ENCODE measurements around the gene ADH7. TPM values are rescaled to one million over a fixed set of nuclear protein-coding genes. Genes with fewer than 3 reads are reported as not detected.

Gene ADH7
- total RNA-seq = not detected

DNA sequence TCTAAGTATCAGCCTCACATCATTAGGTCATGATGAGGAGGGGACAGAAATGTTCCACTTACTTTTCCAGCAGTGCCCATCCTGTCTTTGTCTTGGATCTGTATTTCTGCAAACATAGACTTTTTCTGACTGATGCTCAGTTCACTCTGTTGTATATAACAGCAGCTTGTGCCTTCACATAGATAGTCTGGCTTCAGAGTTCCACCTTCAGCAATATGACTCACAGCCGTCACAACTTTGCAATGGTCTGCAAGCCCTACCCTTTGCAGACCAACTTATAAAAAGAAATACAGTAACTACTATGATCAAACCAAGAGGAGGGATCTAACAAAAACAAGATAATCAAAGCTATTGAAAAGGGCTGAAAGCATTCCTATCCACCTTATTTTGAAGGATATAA is at the start of gene ADH7:
Gene ADH7 (minus strand): TSS at position 189 of the 400 bp plus-strand sequence. CDS start 109 bp downstream, at position 80.
- H3K4me3 ChIP-seq = no peak within 1 kb of the TSS
- no peak for TF ChIP-seq CTCF (IDR thresholded peaks at IDR 0.05)
- DNase-seq = no peak
- no peak within 1 kb of the TSS for H3K27ac ChIP-seq
- no peaks in the 10 kb centered on the region for H3K4me1 ChIP-seq
- no peaks in the 10 kb centered on the region for H3K36me3 ChIP-seq
- H3K9me3 ChIP-seq = no peaks in the 10 kb centered on the region
- intact Hi-C loops (cut with DNase I) = no loop called here
- H3K9ac ChIP-seq (ENCODE audit: low read depth in 2 of 2, low read length in 2 of 2) = no peak within 1 kb of the TSS
- H3K27me3 ChIP-seq = no peaks in the 10 kb centered on the region

DNA sequence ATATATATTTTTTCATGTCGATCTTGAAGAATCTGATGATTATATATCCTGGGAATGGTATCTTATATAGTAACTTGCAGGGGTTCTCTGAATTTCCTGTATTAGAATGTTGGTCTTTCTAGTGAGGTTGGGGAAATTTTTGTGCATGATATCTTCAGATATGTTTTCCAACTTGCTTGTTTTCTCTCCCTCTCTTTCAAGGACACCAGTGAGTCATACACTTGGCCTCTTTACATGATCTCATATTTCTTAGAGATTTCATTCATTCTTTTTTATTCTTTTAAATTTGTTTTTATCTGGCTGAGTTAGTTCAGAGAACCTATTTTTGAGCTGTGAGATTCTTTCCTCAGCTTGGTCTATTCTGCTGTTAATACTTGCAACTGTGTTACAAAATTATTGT is 48.5 kb upstream of the ADH7 start:
- no peak for DNase-seq
- intact Hi-C loops (cut with DNase I) = no loop called here

DNA sequence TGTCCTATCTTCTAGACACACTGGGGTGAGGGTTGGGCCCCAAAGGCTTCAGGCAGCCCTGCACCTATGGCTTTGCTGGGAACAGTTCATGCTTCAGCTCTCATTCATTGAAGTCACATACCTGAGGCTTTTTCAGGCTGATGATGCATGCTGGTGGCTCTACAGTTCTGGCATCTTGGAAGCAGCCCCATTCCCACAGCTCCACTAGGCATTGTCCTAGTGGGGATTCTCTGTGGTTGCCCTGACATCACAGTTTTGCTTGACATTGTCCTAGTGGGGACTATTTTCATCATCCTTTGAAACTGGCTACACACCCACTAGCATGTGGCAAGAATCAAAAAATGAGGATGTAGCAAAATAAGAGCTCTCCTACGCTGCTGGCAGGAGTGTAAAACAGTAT is 38.0 kb upstream of the ADH7 start:
- Histone ChIP-seq H3K4me3 (no peak overlapping the region), H3K27ac (no peak overlapping the region), H3K9ac (ENCODE audit: low read depth in 2 of 2, low read length in 2 of 2) (no peak overlapping the region), H3K36me3 (no peaks in the 10 kb centered on the region), H3K9me3 (no peaks in the 10 kb centered on the region), H3K27me3 (no peaks in the 10 kb centered on the region), H3K4me1 (no peaks in the 10 kb centered on the region)
- intact Hi-C loops (cut with DNase I) = no loop called here
- TF ChIP-seq CTCF (IDR thresholded peaks at IDR 0.05) = no peak
- no peak for DNase-seq

More for the DNA sequence above, 48.5 kb upstream of the ADH7 start:
- Histone ChIP-seq H3K27ac (no peak overlapping the region), H3K27me3 (no peaks in the 10 kb centered on the region), H3K4me1 (no peaks in the 10 kb centered on the region), H3K36me3 (no peaks in the 10 kb centered on the region), H3K9me3 (no peaks in the 10 kb centered on the region), H3K9ac (ENCODE audit: low read depth in 2 of 2, low read length in 2 of 2) (no peak overlapping the region), H3K4me3 (no peak overlapping the region)
- no peak for TF ChIP-seq CTCF (IDR thresholded peaks at IDR 0.05)

- no peak for DNase-seq
- Histone ChIP-seq H3K9ac (ENCODE audit: low read depth in 2 of 2, low read length in 2 of 2) (no peak overlapping the region), H3K36me3 (no peaks in the 10 kb centered on the region), H3K27ac (no peak overlapping the region), H3K9me3 (no peaks in the 10 kb centered on the region), H3K4me3 (no peak overlapping the region), H3K27me3 (no peaks in the 10 kb centered on the region), H3K4me1 (no peaks in the 10 kb centered on the region)
- TF ChIP-seq CTCF (IDR thresholded peaks at IDR 0.05) = no peak
- intact Hi-C loops (cut with DNase I) = no loop called here
Observed at GRCh38 chr4:99471896-99472295, 36.8 kb upstream of the ADH7 start.

GRCh38 chr4:99471349-99471748 is 36.2 kb upstream of the ADH7 start:
- no peaks in the 10 kb centered on the region for H3K4me1 ChIP-seq
- no peaks in the 10 kb centered on the region for H3K36me3 ChIP-seq
- no peak overlapping the region for H3K9ac ChIP-seq (ENCODE audit: low read depth in 2 of 2, low read length in 2 of 2)
- no peaks in the 10 kb centered on the region for H3K27me3 ChIP-seq
- H3K27ac ChIP-seq = no peak overlapping the region
- intact Hi-C loops (cut with DNase I) = no loop called here
- H3K9me3 ChIP-seq = no peaks in the 10 kb centered on the region
- TF ChIP-seq CTCF (IDR thresholded peaks at IDR 0.05) = no peak
- H3K4me3 ChIP-seq = no peak overlapping the region
- DNase-seq = no peak

DNA sequence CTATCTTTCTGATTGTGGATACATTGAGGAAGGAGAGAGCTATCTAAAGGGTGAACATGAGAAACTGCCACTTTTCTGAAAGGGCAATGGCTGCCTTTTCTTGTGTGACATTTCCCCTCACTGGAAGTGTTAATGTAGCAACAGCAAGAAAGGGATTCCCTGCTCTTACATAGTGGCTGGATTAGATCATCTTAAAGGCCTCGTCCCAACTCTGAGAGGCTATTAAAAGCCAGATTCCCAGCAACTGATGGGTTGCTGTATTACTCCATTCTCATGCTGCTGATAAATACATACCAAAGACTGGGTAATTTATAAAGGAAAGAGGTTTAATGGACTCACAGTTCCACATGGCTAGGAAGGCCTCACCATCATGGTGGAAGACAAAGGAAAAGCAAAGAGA is 33.7 kb upstream of the ADH7 start:
- H3K36me3 ChIP-seq = no peaks in the 10 kb centered on the region
- no peak overlapping the region for H3K9ac ChIP-seq (ENCODE audit: low read depth in 2 of 2, low read length in 2 of 2)
- no peaks in the 10 kb centered on the region for H3K27me3 ChIP-seq
- DNase-seq = no peak
- no peaks in the 10 kb centered on the region for H3K4me1 ChIP-seq
- H3K27ac ChIP-seq = no peak overlapping the region
- no peak overlapping the region for H3K4me3 ChIP-seq
- TF ChIP-seq CTCF (IDR thresholded peaks at IDR 0.05) = no peak
- H3K9me3 ChIP-seq = no peaks in the 10 kb centered on the region
- intact Hi-C loops (cut with DNase I) = loop anchor here (10.0 kb wide), 2 partner anchors 264 to 1004 kb away; no protein-coding TSS in a partner anchor

Data from colonic mucosa (tissue), 4 donors.